GM12875 (cell line): Measurements from ENCODE around the gene SMARCD1.
A peak's percentile ranks its signal among the peaks of the same experiment; 100 is the strongest.

Experiments used
- H3K4me3 ChIP-seq: one replicate; pipeline ENCODE4 v1.5.1; 2011; ENCODE audit warnings: low read depth, low read length, control low read depth
- CTCF ChIP-seq: IDR thresholded peaks from 2 replicates; pipeline ENCODE4 v1.5.1; 2011; ENCODE audit warnings: low read depth, mild to moderate bottlenecking, control low read depth, inconsistent platforms, low read length, moderate library complexity, borderline replicate concordance; ENCODE audit not compliant: insufficient read depth

The SMARCD1 gene

GRCh38 chr12:50110127-50110761 is 25.1 kb downstream of the SMARCD1 start:
- TF ChIP-seq CTCF = no peak
- peak overlapping the region; percentile 58 for H3K4me3 ChIP-seq

- no peak for TF ChIP-seq CTCF
- peak overlapping the region; percentile 58 for H3K4me3 ChIP-seq
Observed at GRCh38 chr12:50110762-50111351, 25.7 kb downstream of the SMARCD1 start.

GRCh38 chr12:50111395-50111692 is 26.2 kb downstream of the SMARCD1 start:
- no peak for TF ChIP-seq CTCF
- peak overlapping the region; percentile 58 for H3K4me3 ChIP-seq

- TF ChIP-seq CTCF = peak; percentile 96
- peak within 1 kb of the TSS; percentile 96 for H3K4me3 ChIP-seq
Observed at GRCh38 chr12:50111693-50112455, 26.7 kb downstream of the SMARCD1 start, which contains the start of gene COX14. Gene COX14 (plus strand): TSS chr12:50112236. CDS start chr12:50120044, 7,808 bp downstream.

- TF ChIP-seq CTCF = no peak
Observed at GRCh38 chr12:50112456-50113218, 27.5 kb downstream of the SMARCD1 start.

GRCh38 chr12:50117057-50117622 is 32.0 kb downstream of the SMARCD1 start:
- no peak overlapping the region for H3K4me3 ChIP-seq
- TF ChIP-seq CTCF = no peak

More at GRCh38 chr12:50112456-50113218, 27.5 kb downstream of the SMARCD1 start:
- H3K4me3 ChIP-seq = peak overlapping the region; percentile 96
